Measurements from ENCODE around the gene STARD6.

- TF ChIP-seq CTCF (conservative IDR thresholded peaks at IDR 0.05; ENCODE audit: low read depth, low read length) (no peak), EZH2 (IDR thresholded peaks at IDR 0.05; ENCODE audit: borderline replicate concordance, low read depth, low read length, poor library complexity, severe bottlenecking) (no peak)
These were observed 24.0 kb upstream of the STARD6 start for GRCh38 chr18:54381640-54382039.
